Measurements from ENCODE around the gene ZNF771.

The ZNF771 gene

GRCh38 chr16:30399435-30400186, 7.8 kb upstream of the ZNF771 start:
- no peaks in the 10 kb centered on the region for H3K9me3 ChIP-seq (ENCODE audit: control insufficient read depth, low read length)
- H3K4me3 ChIP-seq (ENCODE audit: insufficient read depth, low read depth, low read length), result peak overlapping the region; percentile 35
- 23 to 25% methylated on average over 12 of the region's 12 CpGs for WGBS, 2 experiments
- peaks cover 14% of the 10 kb centered on the region for H3K36me3 ChIP-seq (ENCODE audit: control insufficient read depth, insufficient read depth, low read length)
- no peaks in the 10 kb centered on the region for H3K27me3 ChIP-seq (ENCODE audit: control insufficient read depth, insufficient read depth, low read length, poor library complexity, severe bottlenecking)
- H3K27ac ChIP-seq (ENCODE audit: insufficient read depth, low read depth, low read length, poor library complexity, severe bottlenecking), result peak overlapping the region; percentile 99
- peaks cover 33% of the 10 kb centered on the region for H3K4me1 ChIP-seq (ENCODE audit: control insufficient read depth, insufficient read depth, low read length)

DNA sequence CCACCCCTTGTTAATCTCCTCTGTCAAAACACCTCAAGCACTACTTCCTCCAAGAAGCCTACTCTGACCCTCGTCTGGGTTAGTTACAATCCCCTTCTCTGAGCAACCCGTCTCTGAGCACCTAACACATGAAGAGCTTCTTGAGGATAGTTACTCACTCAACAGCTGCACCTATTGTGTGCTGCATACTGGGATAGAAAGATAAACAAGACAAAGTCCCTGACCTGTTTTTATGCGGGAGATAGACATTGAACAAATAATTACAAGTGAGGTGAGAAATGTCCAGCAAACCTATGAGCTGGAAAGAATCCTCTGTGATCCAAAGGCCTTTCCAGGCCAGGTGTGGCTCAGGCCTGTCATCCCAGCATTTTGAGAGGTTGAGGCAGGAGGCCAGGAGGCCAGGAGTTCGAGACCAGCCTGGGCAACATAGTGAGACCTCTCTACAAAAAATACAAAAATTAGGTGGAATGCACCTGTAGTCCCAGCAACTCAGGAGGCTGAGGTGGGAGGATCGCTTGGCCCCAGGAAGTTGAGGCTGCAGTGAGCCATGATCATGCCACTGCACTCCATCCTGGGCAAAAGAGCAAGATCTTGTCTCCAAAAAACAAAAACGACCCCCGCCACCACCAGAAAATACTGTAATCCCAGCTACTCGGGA, 5.5 kb upstream of the ZNF771 start:
- H3K4me3 ChIP-seq (ENCODE audit: insufficient read depth, low read depth, low read length), result no peak overlapping the region
- 90% methylated on average over 8 of the region's 8 CpGs for WGBS, 2 experiments

DNA sequence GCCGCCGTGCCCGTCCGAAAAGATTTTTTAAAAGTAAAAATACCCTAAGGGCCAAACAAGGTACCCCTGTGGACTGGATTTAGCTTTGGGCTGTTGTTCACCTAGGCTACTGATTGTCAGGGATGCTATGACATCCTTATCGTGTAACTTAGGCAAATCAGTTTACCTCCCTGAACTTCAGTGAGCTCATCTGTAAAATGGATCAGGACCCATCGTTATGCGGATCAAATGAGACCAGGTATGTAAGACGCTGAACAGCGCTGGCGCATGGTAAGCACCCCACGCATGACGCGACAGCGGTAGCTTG, 658 bp upstream of the ZNF771 start:
- Histone ChIP-seq H3K4me3 (ENCODE audit: insufficient read depth, low read depth, low read length) (peak overlapping the region; percentile 63), H3K36me3 (ENCODE audit: control insufficient read depth, insufficient read depth, low read length) (no peaks in the 10 kb centered on the region), H3K27me3 (ENCODE audit: control insufficient read depth, insufficient read depth, low read length, poor library complexity, severe bottlenecking) (no peaks in the 10 kb centered on the region), H3K4me1 (ENCODE audit: control insufficient read depth, insufficient read depth, low read length) (peaks cover 14% of the 10 kb centered on the region), H3K9me3 (ENCODE audit: control insufficient read depth, low read length) (no peaks in the 10 kb centered on the region), H3K27ac (ENCODE audit: insufficient read depth, low read depth, low read length, poor library complexity, severe bottlenecking) (peak overlapping the region; percentile 80)
- 53 to 54% methylated on average over 14 of the region's 14 CpGs for WGBS, 2 experiments

More for the DNA sequence above, 5.5 kb upstream of the ZNF771 start:
- peaks cover 14% of the 10 kb centered on the region for H3K36me3 ChIP-seq (ENCODE audit: control insufficient read depth, insufficient read depth, low read length)
- H3K4me1 ChIP-seq (ENCODE audit: control insufficient read depth, insufficient read depth, low read length), result peaks cover 27% of the 10 kb centered on the region
- H3K27ac ChIP-seq (ENCODE audit: insufficient read depth, low read depth, low read length, poor library complexity, severe bottlenecking), result no peak overlapping the region
- no peaks in the 10 kb centered on the region for H3K27me3 ChIP-seq (ENCODE audit: control insufficient read depth, insufficient read depth, low read length, poor library complexity, severe bottlenecking)
- no peaks in the 10 kb centered on the region for H3K9me3 ChIP-seq (ENCODE audit: control insufficient read depth, low read length)

DNA sequence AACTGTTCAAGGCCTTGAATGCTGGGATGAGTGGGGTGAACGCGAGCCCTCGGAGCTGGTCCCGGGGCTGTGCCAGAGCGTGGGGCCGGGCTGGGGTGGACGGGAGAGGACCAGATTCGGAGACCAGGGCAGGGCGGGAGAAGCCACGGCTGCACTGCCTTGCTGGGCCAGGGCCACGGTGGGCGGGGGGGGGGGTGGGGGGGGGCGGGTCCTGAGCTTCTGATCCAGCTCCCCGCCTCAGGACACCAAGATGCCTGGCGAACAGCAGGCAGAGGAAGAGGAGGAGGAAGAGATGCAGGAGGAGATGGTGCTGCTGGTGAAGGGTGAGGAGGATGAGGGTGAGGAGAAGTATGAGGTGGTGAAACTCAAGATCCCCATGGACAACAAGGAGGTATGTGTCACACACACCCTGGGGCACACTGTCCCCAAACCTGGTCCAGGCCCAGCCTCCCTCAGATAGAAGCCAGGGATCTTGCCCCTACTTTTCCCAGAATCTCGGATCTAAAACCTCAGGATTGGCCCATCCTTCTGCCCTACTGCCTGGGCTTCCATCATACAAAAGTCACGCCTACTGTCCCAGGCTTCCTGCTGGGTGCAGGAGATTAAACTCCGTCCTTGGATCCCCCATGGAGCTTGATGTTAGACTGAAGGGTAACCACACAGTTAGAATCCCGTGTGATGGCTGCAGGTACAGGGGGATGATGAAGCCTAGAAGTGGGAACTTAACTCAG, 563 bp downstream of the ZNF771 start:
- Histone ChIP-seq H3K27ac (ENCODE audit: insufficient read depth, low read depth, low read length, poor library complexity, severe bottlenecking) (peak overlapping the region; percentile 80), H3K36me3 (ENCODE audit: control insufficient read depth, insufficient read depth, low read length) (peaks cover 6% of the 10 kb centered on the region), H3K4me3 (ENCODE audit: insufficient read depth, low read depth, low read length) (peak overlapping the region; percentile 63), H3K4me1 (ENCODE audit: control insufficient read depth, insufficient read depth, low read length) (peaks cover 14% of the 10 kb centered on the region), H3K27me3 (ENCODE audit: control insufficient read depth, insufficient read depth, low read length, poor library complexity, severe bottlenecking) (no peaks in the 10 kb centered on the region), H3K9me3 (ENCODE audit: control insufficient read depth, low read length) (no peaks in the 10 kb centered on the region)
- WGBS, 2 experiments, result 12% methylated on average over 14 of the region's 19 CpGs

- H3K27me3 ChIP-seq (ENCODE audit: control insufficient read depth, insufficient read depth, low read length, poor library complexity, severe bottlenecking), result no peaks in the 10 kb centered on the region
- no peak overlapping the region for H3K27ac ChIP-seq (ENCODE audit: insufficient read depth, low read depth, low read length, poor library complexity, severe bottlenecking)
- peak overlapping the region; percentile 13 for H3K4me3 ChIP-seq (ENCODE audit: insufficient read depth, low read depth, low read length)
- H3K36me3 ChIP-seq (ENCODE audit: control insufficient read depth, insufficient read depth, low read length), result peaks cover 12% of the 10 kb centered on the region
- peaks cover 14% of the 10 kb centered on the region for H3K4me1 ChIP-seq (ENCODE audit: control insufficient read depth, insufficient read depth, low read length)
- WGBS, 2 experiments, result 72 to 73% methylated on average over 15 of the region's 15 CpGs
- H3K9me3 ChIP-seq (ENCODE audit: control insufficient read depth, low read length), result no peaks in the 10 kb centered on the region
These were observed 2.0 kb downstream of the ZNF771 start for GRCh38 chr16:30409125-30410060.

DNA sequence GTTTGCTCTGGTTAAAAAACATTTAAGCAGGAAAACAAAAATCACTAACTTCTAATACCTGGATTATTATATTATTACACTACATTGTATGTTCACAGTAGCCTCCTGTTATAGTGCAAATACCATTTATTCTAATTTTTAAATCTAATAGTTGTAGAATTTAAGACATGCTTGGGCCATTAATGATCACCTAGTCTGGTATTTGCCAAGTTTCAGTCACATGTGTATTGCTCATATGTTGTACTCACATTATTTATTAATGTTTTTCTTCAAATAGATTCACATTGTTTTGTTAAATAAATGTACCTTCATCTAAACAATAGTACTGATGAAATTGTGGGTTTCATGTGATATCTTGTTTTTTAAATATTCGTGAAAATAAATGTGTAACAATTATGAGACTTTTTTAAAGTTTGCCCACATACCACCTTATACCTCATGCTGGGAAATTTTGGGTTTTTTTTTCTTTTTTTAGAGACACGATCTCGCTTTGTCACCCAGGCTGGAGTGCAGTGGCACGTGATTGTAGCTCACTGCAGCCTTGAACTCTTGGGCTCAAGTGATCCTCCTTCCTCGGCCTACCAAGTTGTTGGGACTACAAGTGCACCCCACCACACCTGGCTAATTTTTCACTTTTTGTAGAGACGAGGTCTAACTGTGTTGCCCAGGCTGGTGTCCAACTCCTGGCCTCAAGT, 5.9 kb downstream of the ZNF771 start:
- H3K27ac ChIP-seq (ENCODE audit: insufficient read depth, low read depth, low read length, poor library complexity, severe bottlenecking), result no peak overlapping the region
- peaks cover 12% of the 10 kb centered on the region for H3K36me3 ChIP-seq (ENCODE audit: control insufficient read depth, insufficient read depth, low read length)
- 92 to 97% methylated on average over 5 to 6 of the region's 6 CpGs for WGBS, 2 experiments
- H3K4me3 ChIP-seq (ENCODE audit: insufficient read depth, low read depth, low read length), result no peak overlapping the region
- H3K4me1 ChIP-seq (ENCODE audit: control insufficient read depth, insufficient read depth, low read length), result peaks cover 17% of the 10 kb centered on the region
- H3K27me3 ChIP-seq (ENCODE audit: control insufficient read depth, insufficient read depth, low read length, poor library complexity, severe bottlenecking), result no peaks in the 10 kb centered on the region
- H3K9me3 ChIP-seq (ENCODE audit: control insufficient read depth, low read length), result no peaks in the 10 kb centered on the region

GRCh38 chr16:30414159-30414558, 6.8 kb downstream of the ZNF771 start:
- no peaks in the 10 kb centered on the region for H3K9me3 ChIP-seq (ENCODE audit: control insufficient read depth, low read length)
- peaks cover 13% of the 10 kb centered on the region for H3K4me1 ChIP-seq (ENCODE audit: control insufficient read depth, insufficient read depth, low read length)
- no peak overlapping the region for H3K4me3 ChIP-seq (ENCODE audit: insufficient read depth, low read depth, low read length)
- no peak overlapping the region for H3K27ac ChIP-seq (ENCODE audit: insufficient read depth, low read depth, low read length, poor library complexity, severe bottlenecking)
- 91 to 97% methylated on average over 4 to 5 of the region's 5 CpGs for WGBS, 2 experiments
- no peaks in the 10 kb centered on the region for H3K27me3 ChIP-seq (ENCODE audit: control insufficient read depth, insufficient read depth, low read length, poor library complexity, severe bottlenecking)
- peaks cover 12% of the 10 kb centered on the region for H3K36me3 ChIP-seq (ENCODE audit: control insufficient read depth, insufficient read depth, low read length)

DNA sequence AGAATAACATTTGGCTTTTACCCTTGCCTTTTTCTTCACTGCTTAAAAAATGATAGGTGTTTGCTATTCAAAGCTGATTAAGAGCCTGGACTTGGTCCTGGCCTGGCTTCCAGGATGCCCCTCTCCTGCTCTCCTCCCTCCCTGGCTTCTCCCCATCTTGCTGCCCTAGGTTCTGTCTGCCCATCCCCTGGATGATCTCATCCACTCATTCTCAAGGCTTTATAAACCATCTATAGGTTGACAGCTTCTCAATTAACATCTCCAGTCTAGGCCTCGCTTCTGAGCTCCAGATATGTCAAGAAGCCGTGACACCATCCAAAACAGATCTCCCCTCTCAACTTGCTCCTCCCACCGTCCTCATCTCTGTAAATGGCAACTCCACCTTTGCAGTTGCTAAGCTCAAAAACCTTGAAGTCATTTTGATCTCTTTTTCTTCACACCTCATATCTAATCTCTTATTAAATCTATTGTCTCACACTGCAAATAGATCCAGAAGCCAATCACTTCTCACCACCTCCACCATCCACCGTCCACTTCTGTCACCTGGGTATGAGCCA, 8.7 kb downstream of the ZNF771 start:
- Histone ChIP-seq H3K4me1 (ENCODE audit: control insufficient read depth, insufficient read depth, low read length) (peaks cover 5% of the 10 kb centered on the region), H3K4me3 (ENCODE audit: insufficient read depth, low read depth, low read length) (no peak overlapping the region), H3K36me3 (ENCODE audit: control insufficient read depth, insufficient read depth, low read length) (peaks cover 12% of the 10 kb centered on the region), H3K27ac (ENCODE audit: insufficient read depth, low read depth, low read length, poor library complexity, severe bottlenecking) (no peak overlapping the region), H3K27me3 (ENCODE audit: control insufficient read depth, insufficient read depth, low read length, poor library complexity, severe bottlenecking) (no peaks in the 10 kb centered on the region), H3K9me3 (ENCODE audit: control insufficient read depth, low read length) (no peaks in the 10 kb centered on the region)
- 90 to 92% methylated on average over 4 of the region's 4 CpGs for WGBS, 2 experiments

All from ectodermal cell (in vitro differentiated cells).